GM12878 (cell line): ENCODE data around the gene OSBP. TPM values are rescaled to one million over a fixed set of nuclear protein-coding genes. Genes with fewer than 3 reads are reported as not detected.

Experiments
- BACH1 ChIP-seq: fragments of 450-650 bp; IDR thresholded peaks from 2 replicates; pipeline ENCODE4 v1.6.1; 2017; ENCODE audit warnings: mild to moderate bottlenecking, borderline replicate concordance
- BCL11A ChIP-seq: IDR thresholded peaks from 2 replicates; pipeline ENCODE4 v1.6.1; 2011; ENCODE audit warnings: low read depth, low read length
- FOXK2 ChIP-seq: fragments of 450-650 bp; IDR thresholded peaks from 2 replicates; pipeline ENCODE4 v1.6.1; 2017; ENCODE audit warnings: mild to moderate bottlenecking, moderate library complexity
- HCFC1 ChIP-seq: fragments of 150-350 bp; IDR thresholded peaks from 2 replicates; pipeline ENCODE4 v1.6.1; 2014; ENCODE audit warnings: low read length
- IKZF1 ChIP-seq: fragments of 450-650 bp; conservative IDR thresholded peaks from 2 replicates; pipeline ENCODE4 v1.6.1; 2017; ENCODE audit warnings: antibody characterized with exemption, mild to moderate bottlenecking
- PAX5 ChIP-seq: IDR thresholded peaks from 2 replicates; pipeline ENCODE4 v1.6.1; 2011; ENCODE audit warnings: low read depth, low read length, borderline replicate concordance
- PAX8 ChIP-seq: fragments of 450-650 bp; IDR thresholded peaks from 2 replicates; pipeline ENCODE4 v1.6.1; 2017; ENCODE audit warnings: mild to moderate bottlenecking, moderate library complexity
- POLR2AphosphoS2 ChIP-seq: IDR thresholded peaks from 2 replicates; pipeline ENCODE4 v1.6.1; 2011; ENCODE audit warnings: low read depth, mild to moderate bottlenecking, low read length, improper control_type of control experiment, moderate library complexity
- POLR2AphosphoS5 ChIP-seq: IDR thresholded peaks from 2 replicates; pipeline ENCODE4 v1.6.1; 2011; ENCODE audit warnings: mild to moderate bottlenecking, low read length, inconsistent platforms
- SMAD1 ChIP-seq: fragments of 450-650 bp; IDR thresholded peaks from 2 replicates; pipeline ENCODE4 v1.6.1; 2018; ENCODE audit warnings: mild to moderate bottlenecking, low read depth; ENCODE audit not compliant: partially characterized antibody
- SMAD5 ChIP-seq: IDR thresholded peaks from 2 replicates; pipeline ENCODE4 v1.6.1; 2016; ENCODE audit warnings: antibody characterized with exemption, low read depth
- SMARCA5 ChIP-seq: fragments of 450-650 bp; IDR thresholded peaks from 2 replicates; pipeline ENCODE4 v1.6.1; 2017; ENCODE audit warnings: mild to moderate bottlenecking
- SMC3 ChIP-seq: IDR thresholded peaks from 2 replicates; pipeline ENCODE4 v1.6.1; 2011; ENCODE audit warnings: low read length, improper control_type of control experiment, borderline replicate concordance
- SP1 ChIP-seq: IDR thresholded peaks from one replicate; pipeline ENCODE4 v1.6.1; 2011; ENCODE audit warnings: low read depth, low read length
- SREBF2 ChIP-seq: IDR thresholded peaks from 2 replicates; pipeline ENCODE4 v1.6.1; 2012; ENCODE audit warnings: mild to moderate bottlenecking, low read length
- SUPT20H ChIP-seq: IDR thresholded peaks from 2 replicates; pipeline ENCODE4 v1.6.1; 2011; ENCODE audit warnings: low read depth, mild to moderate bottlenecking, low read length, moderate library complexity, borderline replicate concordance; ENCODE audit not compliant: control insufficient read depth
- TBL1XR1 ChIP-seq: IDR thresholded peaks from 2 replicates; pipeline ENCODE4 v1.6.1; 2012; ENCODE audit warnings: low read depth, low read length, improper control_type of control experiment
- WRNIP1 ChIP-seq: IDR thresholded peaks from 2 replicates; pipeline ENCODE4 v1.6.1; 2011; ENCODE audit warnings: low read depth, low read length, improper control_type of control experiment, borderline replicate concordance
- ZNF24 ChIP-seq: fragments of 450-650 bp; IDR thresholded peaks from 2 replicates; pipeline ENCODE4 v1.6.1; 2017; ENCODE audit warnings: antibody characterized with exemption, mild to moderate bottlenecking
- ZNF274 ChIP-seq: IDR thresholded peaks from one replicate; pipeline ENCODE4 v1.8.0; 2011; ENCODE audit not compliant: insufficient read length, insufficient read depth
- polyA plus RNA-seq, 11 experiments: library from polyadenylated mRNA; depleted of rRNA in 4 of 11; unstranded in 6 of 11; stranded (reverse) in 5 of 11; fragments of >200 nt; fragmentation: Nextera tagmentation in 4 of 11; fragmentation: Illumina TruSeq in 1 of 11; extraction: Ambion mirVana in 4 of 11; extraction: Trizol in 1 of 11; gene quantifications; 1 replicate in 1 of 11; 2 replicates in 10 of 11; pipeline versions ENCODE4 v1.2.1 to v1.2.3, GENCODE V29; 2011 to 2016; ENCODE audit warnings: inconsistent platforms in 2 of 11, missing spikeins in 2 of 11, low read depth in 1 of 11
- total RNA-seq, 4 experiments: library from RNA; depleted of rRNA in 3 of 4; stranded (reverse); fragments of >200 nt in 3 of 4; fragmentation: Illumina TruSeq in 1 of 4; extraction: Trizol in 1 of 4; gene quantifications; 2 replicates each; pipeline versions ENCODE4 v1.2.1 to v1.2.3, GENCODE V29; 2013 to 2021
- TF ChIP-seq, protein P1 (sequence below): IDR thresholded peaks from 2 replicates; pipeline ENCODE4 v1.6.1; 2012; ENCODE audit warnings: low read length, inconsistent platforms
- TF ChIP-seq, protein P2 (sequence below): fragments of 450-650 bp; IDR thresholded peaks from 2 replicates; pipeline ENCODE4 v1.6.1; 2017; ENCODE audit warnings: borderline replicate concordance
- TF ChIP-seq, protein P3 (sequence below): IDR thresholded peaks from 2 replicates; pipeline ENCODE4 v1.6.1; 2011; ENCODE audit warnings: borderline replicate concordance, low read depth, mild to moderate bottlenecking, moderate library complexity, mixed read lengths, low read length; ENCODE audit not compliant: insufficient read depth; ENCODE audit errors: extremely low read length
- TF ChIP-seq, protein P4 (sequence below), 3 experiments: IDR thresholded peaks in 2 of 3; conservative IDR thresholded peaks in 1 of 3; 2 replicates each; pipeline ENCODE4 v1.5.1; 2011; ENCODE audit warnings: low read depth in 3 of 3, low read length in 3 of 3, mild to moderate bottlenecking in 3 of 3, control low read depth in 2 of 3, moderate library complexity in 2 of 3, inconsistent platforms in 1 of 3, mixed read lengths in 1 of 3; ENCODE audit not compliant: control insufficient read depth in 2 of 3, insufficient read depth in 1 of 3; ENCODE audit errors: extremely low read depth in 1 of 3
- TF ChIP-seq, protein P5 (sequence below): fragments of 450-650 bp; IDR thresholded peaks from 2 replicates; pipeline ENCODE4 v1.6.1; 2016; ENCODE audit warnings: mild to moderate bottlenecking

The OSBP gene
- total and polyA plus RNA-seq, 10 of the 15 experiments (the other 5 are each of a cell fraction or from before 2014, with no cell fraction given): 5.9 to 41.2 (median 21.7) TPM

DNA sequence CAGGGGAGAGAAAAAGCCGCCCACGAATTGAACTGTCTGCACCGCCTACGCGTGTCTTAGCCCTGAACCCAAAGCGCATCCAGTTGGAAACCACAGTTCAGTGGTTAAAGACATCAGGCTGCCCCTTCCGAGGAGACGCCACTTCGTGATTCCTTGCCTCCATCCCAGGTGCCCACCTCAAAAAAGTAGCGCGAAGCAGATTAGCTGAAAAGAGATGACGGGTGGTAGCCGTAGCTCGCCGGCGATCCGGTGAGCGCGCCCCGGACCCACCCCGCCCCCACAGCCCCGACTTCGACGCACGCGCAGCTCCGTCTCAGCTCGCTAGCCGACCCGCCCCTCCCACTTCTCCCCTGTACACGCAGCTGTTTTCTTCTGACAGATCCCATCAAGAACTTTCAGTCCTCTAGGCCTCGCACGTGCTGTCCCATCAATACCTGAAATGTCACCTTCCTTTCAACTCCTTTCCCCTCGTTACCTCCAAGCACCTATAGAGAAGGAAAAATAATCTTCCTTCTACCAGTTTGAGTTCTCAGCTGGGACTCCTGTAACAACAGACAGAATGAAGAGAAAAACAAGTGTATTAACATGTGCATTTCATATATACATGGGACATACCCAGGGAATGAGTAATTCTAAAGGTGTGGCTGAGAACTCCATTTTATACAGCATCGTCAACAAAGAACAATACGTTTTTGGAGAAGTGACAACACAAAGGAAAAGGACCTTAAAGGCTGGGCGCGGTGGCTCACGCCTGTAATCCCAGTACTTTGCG, 54.7 kb downstream of the OSBP start (continued):
- TF ChIP-seq PAX8 (no peak), POLR2AphosphoS5 (0 out of 2 replicates have a peak, but pooled peaks have one; percentile 19), SUPT20H (no peak), WRNIP1 (no peak), BCL11A (peak; percentile 9; the same call in 1 of the 2 replicates), POLR2AphosphoS2 (no peak), SREBF2 (no peak), PAX5 (peak; percentile 49; the same call in 1 of the 2 replicates), SMAD5 (no peak), SMC3 (no peak), SMAD1 (no peak), IKZF1 (peak; percentile 81), HCFC1 (no peak), ZNF24 (no peak), BACH1 (no peak; the same call in 1 of the 2 replicates), FOXK2 (peak; percentile 29; the same call in 1 of the 2 replicates), TBL1XR1 (no peak), ZNF274 (no peak), SMARCA5 (no peak), SP1 (no peak)
- TF ChIP-seq, protein P1, sequence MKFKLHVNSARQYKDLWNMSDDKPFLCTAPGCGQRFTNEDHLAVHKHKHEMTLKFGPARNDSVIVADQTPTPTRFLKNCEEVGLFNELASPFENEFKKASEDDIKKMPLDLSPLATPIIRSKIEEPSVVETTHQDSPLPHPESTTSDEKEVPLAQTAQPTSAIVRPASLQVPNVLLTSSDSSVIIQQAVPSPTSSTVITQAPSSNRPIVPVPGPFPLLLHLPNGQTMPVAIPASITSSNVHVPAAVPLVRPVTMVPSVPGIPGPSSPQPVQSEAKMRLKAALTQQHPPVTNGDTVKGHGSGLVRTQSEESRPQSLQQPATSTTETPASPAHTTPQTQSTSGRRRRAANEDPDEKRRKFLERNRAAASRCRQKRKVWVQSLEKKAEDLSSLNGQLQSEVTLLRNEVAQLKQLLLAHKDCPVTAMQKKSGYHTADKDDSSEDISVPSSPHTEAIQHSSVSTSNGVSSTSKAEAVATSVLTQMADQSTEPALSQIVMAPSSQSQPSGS: no peak
- TF ChIP-seq, protein P2, sequence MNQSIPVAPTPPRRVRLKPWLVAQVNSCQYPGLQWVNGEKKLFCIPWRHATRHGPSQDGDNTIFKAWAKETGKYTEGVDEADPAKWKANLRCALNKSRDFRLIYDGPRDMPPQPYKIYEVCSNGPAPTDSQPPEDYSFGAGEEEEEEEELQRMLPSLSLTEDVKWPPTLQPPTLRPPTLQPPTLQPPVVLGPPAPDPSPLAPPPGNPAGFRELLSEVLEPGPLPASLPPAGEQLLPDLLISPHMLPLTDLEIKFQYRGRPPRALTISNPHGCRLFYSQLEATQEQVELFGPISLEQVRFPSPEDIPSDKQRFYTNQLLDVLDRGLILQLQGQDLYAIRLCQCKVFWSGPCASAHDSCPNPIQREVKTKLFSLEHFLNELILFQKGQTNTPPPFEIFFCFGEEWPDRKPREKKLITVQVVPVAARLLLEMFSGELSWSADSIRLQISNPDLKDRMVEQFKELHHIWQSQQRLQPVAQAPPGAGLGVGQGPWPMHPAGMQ: no peak
- TF ChIP-seq, protein P3, sequence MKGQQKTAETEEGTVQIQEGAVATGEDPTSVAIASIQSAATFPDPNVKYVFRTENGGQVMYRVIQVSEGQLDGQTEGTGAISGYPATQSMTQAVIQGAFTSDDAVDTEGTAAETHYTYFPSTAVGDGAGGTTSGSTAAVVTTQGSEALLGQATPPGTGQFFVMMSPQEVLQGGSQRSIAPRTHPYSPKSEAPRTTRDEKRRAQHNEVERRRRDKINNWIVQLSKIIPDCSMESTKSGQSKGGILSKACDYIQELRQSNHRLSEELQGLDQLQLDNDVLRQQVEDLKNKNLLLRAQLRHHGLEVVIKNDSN: no peak
- TF ChIP-seq, protein P4, sequence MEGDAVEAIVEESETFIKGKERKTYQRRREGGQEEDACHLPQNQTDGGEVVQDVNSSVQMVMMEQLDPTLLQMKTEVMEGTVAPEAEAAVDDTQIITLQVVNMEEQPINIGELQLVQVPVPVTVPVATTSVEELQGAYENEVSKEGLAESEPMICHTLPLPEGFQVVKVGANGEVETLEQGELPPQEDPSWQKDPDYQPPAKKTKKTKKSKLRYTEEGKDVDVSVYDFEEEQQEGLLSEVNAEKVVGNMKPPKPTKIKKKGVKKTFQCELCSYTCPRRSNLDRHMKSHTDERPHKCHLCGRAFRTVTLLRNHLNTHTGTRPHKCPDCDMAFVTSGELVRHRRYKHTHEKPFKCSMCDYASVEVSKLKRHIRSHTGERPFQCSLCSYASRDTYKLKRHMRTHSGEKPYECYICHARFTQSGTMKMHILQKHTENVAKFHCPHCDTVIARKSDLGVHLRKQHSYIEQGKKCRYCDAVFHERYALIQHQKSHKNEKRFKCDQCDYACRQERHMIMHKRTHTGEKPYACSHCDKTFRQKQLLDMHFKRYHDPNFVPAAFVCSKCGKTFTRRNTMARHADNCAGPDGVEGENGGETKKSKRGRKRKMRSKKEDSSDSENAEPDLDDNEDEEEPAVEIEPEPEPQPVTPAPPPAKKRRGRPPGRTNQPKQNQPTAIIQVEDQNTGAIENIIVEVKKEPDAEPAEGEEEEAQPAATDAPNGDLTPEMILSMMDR (IDR thresholded peaks at IDR 0.05 in 2 of 3, conservative IDR thresholded peaks at IDR 0.05 in 1 of 3; ENCODE audit: control insufficient read depth in 2 of 3, extremely low read depth in 1 of 3, insufficient read depth in 1 of 3, low read depth in 3 of 3, low read length in 3 of 3): no peak
- TF ChIP-seq, protein P5, sequence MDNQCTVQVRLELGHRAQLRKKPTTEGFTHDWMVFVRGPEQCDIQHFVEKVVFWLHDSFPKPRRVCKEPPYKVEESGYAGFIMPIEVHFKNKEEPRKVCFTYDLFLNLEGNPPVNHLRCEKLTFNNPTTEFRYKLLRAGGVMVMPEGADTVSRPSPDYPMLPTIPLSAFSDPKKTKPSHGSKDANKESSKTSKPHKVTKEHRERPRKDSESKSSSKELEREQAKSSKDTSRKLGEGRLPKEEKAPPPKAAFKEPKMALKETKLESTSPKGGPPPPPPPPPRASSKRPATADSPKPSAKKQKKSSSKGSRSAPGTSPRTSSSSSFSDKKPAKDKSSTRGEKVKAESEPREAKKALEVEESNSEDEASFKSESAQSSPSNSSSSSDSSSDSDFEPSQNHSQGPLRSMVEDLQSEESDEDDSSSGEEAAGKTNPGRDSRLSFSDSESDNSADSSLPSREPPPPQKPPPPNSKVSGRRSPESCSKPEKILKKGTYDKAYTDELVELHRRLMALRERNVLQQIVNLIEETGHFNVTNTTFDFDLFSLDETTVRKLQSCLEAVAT: peak; percentile 51; the same call in 1 of the 2 replicates
